Lung (tissue), 12 donors: Measurements from ENCODE around the gene LCE3A. TPM values are rescaled to one million over a fixed set of nuclear protein-coding genes. Genes with fewer than 3 reads are reported as not detected.

Experiments used
- ATAC-seq: fragments of 200-7000 bp; cut with Tn5 transposase; one replicate; pipeline ENCODE4 v1.9.1; 2020; ENCODE audit warnings: moderate number of reproducible peaks; ENCODE audit not compliant: insufficient read depth, low FRiP score
- DNase-seq, 3 donors: peaks; one replicate each; pipeline ENCODE4 v3.0.0-alpha.2; 2013 to 2017
- H3K27ac ChIP-seq, 2 donors: one replicate each; pipeline ENCODE4 v1.5.1; 2013; ENCODE audit warnings: mild to moderate bottlenecking in 2 of 2, moderate library complexity in 2 of 2, control low read depth in 1 of 2, inconsistent platforms in 1 of 2, low read depth in 1 of 2, low read length in 1 of 2
- H3K27me3 ChIP-seq, 3 donors: one replicate each; pipeline ENCODE4 v1.5.1; 2013; ENCODE audit warnings: low read length in 2 of 3; ENCODE audit not compliant: control insufficient read depth in 3 of 3, insufficient read depth in 3 of 3
- H3K36me3 ChIP-seq, 4 donors: one replicate each; pipeline ENCODE4 v1.5.1; 2013; ENCODE audit warnings: low read length in 4 of 4, mild to moderate bottlenecking in 1 of 4, moderate library complexity in 1 of 4; ENCODE audit not compliant: control insufficient read depth in 4 of 4, insufficient read depth in 4 of 4
- H3K4me1 ChIP-seq, 5 donors: one replicate each; pipeline ENCODE4 v1.5.1; 2013; ENCODE audit warnings: low read length in 5 of 5, mild to moderate bottlenecking in 2 of 5, moderate library complexity in 1 of 5; ENCODE audit not compliant: control insufficient read depth in 5 of 5, insufficient read depth in 5 of 5
- H3K4me3 ChIP-seq: one replicate; pipeline ENCODE4 v1.5.1; 2013; ENCODE audit warnings: mild to moderate bottlenecking, control low read depth, moderate library complexity
- H3K9ac ChIP-seq, 2 donors: one replicate each; pipeline ENCODE4 v1.5.1; 2013; ENCODE audit warnings: low read length in 2 of 2, control low read depth in 1 of 2; ENCODE audit not compliant: insufficient read depth in 1 of 2
- H3K9me3 ChIP-seq, 4 donors: one replicate each; pipeline ENCODE4 v1.5.1; 2013; ENCODE audit warnings: low read length in 3 of 4, mild to moderate bottlenecking in 1 of 4, moderate library complexity in 1 of 4; ENCODE audit not compliant: control insufficient read depth in 4 of 4, insufficient read depth in 3 of 4
- WGBS, 2 donors: extraction: QIAGEN DNeasy Blood & Tissue Kit; methylation state at CpG; one replicate each; pipeline ENCODE4 v1.1.7; 2013; 5-methylcytosine and 5-hydroxymethylcytosine counted together
- polyA plus RNA-seq, 2 donors: library from polyadenylated mRNA; stranded (reverse); fragments of 200-250 nt; gene quantifications; one replicate each; pipeline ENCODE4 v1.2.1, GENCODE V29; 2013
- total RNA-seq, 2 donors: library from RNA; depleted of rRNA in 1 of 2; stranded (reverse); fragments of >200 nt in 1 of 2; gene quantifications; one replicate each; pipeline ENCODE4 v1.2.1, GENCODE V29; 2014 to 2021
- TF ChIP-seq, protein P1 (sequence below): IDR thresholded peaks from 2 replicates; pipeline ENCODE4 v1.5.1; 2012; ENCODE audit warnings: mild to moderate bottlenecking; ENCODE audit errors: control extremely low read depth, extremely low read depth
- donor health status: control.
- donor health status: control.
- donor health status: Bipolar disorder and iron deficiency.
- donor health status: healthy.
- donor health status: DM: yes; HTN: yes; CAD: no.

Gene LCE3A
- total and polyA plus RNA-seq, 4 donors = not detected

GRCh38 chr1:152630596-152630995, 7.7 kb upstream of the LCE3A start:
- no peaks in the 10 kb centered on the region for H3K27me3 ChIP-seq
- WGBS, 2 donors = 90 to 92% methylated on average over 3 of the region's 3 CpGs
- H3K36me3 ChIP-seq = no peaks in the 10 kb centered on the region
- TF ChIP-seq, protein P1, sequence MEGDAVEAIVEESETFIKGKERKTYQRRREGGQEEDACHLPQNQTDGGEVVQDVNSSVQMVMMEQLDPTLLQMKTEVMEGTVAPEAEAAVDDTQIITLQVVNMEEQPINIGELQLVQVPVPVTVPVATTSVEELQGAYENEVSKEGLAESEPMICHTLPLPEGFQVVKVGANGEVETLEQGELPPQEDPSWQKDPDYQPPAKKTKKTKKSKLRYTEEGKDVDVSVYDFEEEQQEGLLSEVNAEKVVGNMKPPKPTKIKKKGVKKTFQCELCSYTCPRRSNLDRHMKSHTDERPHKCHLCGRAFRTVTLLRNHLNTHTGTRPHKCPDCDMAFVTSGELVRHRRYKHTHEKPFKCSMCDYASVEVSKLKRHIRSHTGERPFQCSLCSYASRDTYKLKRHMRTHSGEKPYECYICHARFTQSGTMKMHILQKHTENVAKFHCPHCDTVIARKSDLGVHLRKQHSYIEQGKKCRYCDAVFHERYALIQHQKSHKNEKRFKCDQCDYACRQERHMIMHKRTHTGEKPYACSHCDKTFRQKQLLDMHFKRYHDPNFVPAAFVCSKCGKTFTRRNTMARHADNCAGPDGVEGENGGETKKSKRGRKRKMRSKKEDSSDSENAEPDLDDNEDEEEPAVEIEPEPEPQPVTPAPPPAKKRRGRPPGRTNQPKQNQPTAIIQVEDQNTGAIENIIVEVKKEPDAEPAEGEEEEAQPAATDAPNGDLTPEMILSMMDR = no peak
- peaks cover 0 to 10% (median 6%) of the 10 kb centered on the region in 4 donors for H3K9me3 ChIP-seq
- H3K4me1 ChIP-seq = no peaks in the 10 kb centered on the region
- DNase-seq (no peak), ATAC-seq (no peak)
- no peak overlapping the region for H3K27ac ChIP-seq
- no peak overlapping the region for H3K4me3 ChIP-seq
- H3K9ac ChIP-seq = no peak overlapping the region

- DNase-seq (no peak), ATAC-seq (no peak)
- H3K27ac ChIP-seq = no peak overlapping the region
- H3K36me3 ChIP-seq = no peaks in the 10 kb centered on the region
- H3K27me3 ChIP-seq = no peaks in the 10 kb centered on the region
- no peak overlapping the region for H3K9ac ChIP-seq
- peaks cover 0 to 16% (median 0%) of the 10 kb centered on the region in 4 donors for H3K9me3 ChIP-seq
- TF ChIP-seq, protein P1 = no peak
- H3K4me1 ChIP-seq = no peaks in the 10 kb centered on the region
- H3K4me3 ChIP-seq = no peak overlapping the region
- WGBS, 2 donors = 81 to 96% methylated on average over 1 of the region's 1 CpG
Measured at GRCh38 chr1:152626744-152627143, 3.8 kb upstream of the LCE3A start.

- 15 to 23% methylated on average over 27 to 29 of the region's 29 CpGs for WGBS, 2 donors
Measured at GRCh38 chr1:152623203-152623844, 421 bp upstream of the LCE3A start.

More at GRCh38 chr1:152623203-152623844, 421 bp upstream of the LCE3A start:
- ATAC-seq (no peak), DNase-seq (no peak)
- H3K4me3 ChIP-seq = no peak overlapping the region
- H3K27ac ChIP-seq = no peak overlapping the region
- peaks cover 0 to 18% (median 8%) of the 10 kb centered on the region in 4 donors for H3K9me3 ChIP-seq
- TF ChIP-seq, protein P1 = no peak
- H3K27me3 ChIP-seq = no peaks in the 10 kb centered on the region
- no peaks in the 10 kb centered on the region for H3K36me3 ChIP-seq
- H3K9ac ChIP-seq = no peak overlapping the region
- no peaks in the 10 kb centered on the region for H3K4me1 ChIP-seq
